GM20431 (cell line): ENCODE data around the gene LRRC10B.

ENCODE experiments used
- in situ Hi-C: fragments of 300-500 bp; cut with MseI, MboI; formaldehyde crosslinking; loops from one replicate; pipeline ENCODE4 v1.15.0; 2020; ENCODE audit warnings: low sequenced_read_pairs; ENCODE audit not compliant: unreplicated experiment

Gene LRRC10B

GRCh38 chr11:61507012-61507768, 1.4 kb upstream of the LRRC10B start:
- in situ Hi-C loops = no loop called here

- in situ Hi-C loops = no loop called here
Measured at GRCh38 chr11:61509043-61510029, 787 bp downstream of the LRRC10B start.

GRCh38 chr11:61510166-61510919, 1.8 kb downstream of the LRRC10B start:
- in situ Hi-C loops = no loop called here

- in situ Hi-C loops = no loop called here
Measured at GRCh38 chr11:61510974-61511373, 2.4 kb downstream of the LRRC10B start.

- in situ Hi-C loops = no loop called here
Measured at GRCh38 chr11:61511383-61511782, 2.8 kb downstream of the LRRC10B start.

GRCh38 chr11:61512435-61512834, 3.9 kb downstream of the LRRC10B start:
- in situ Hi-C loops = no loop called here

- in situ Hi-C loops = no loop called here
Measured at GRCh38 chr11:61513143-61513765, 4.7 kb downstream of the LRRC10B start.

GRCh38 chr11:61514050-61514917, 5.7 kb downstream of the LRRC10B start:
- in situ Hi-C loops = no loop called here

GRCh38 chr11:61515686-61516085, 7.1 kb downstream of the LRRC10B start:
- in situ Hi-C loops = no loop called here

GRCh38 chr11:61516191-61516590, 7.6 kb downstream of the LRRC10B start:
- in situ Hi-C loops = no loop called here

- in situ Hi-C loops = no loop called here
Measured at GRCh38 chr11:61516675-61517572, 8.4 kb downstream of the LRRC10B start.

GRCh38 chr11:61518032-61518795, 9.7 kb downstream of the LRRC10B start:
- in situ Hi-C loops = no loop called here

- in situ Hi-C loops = no loop called here
Measured at GRCh38 chr11:61522881-61523280, 14.3 kb downstream of the LRRC10B start.

- in situ Hi-C loops = no loop called here
Measured at GRCh38 chr11:61524446-61524845, 15.9 kb downstream of the LRRC10B start.

GRCh38 chr11:61524963-61525587, 16.5 kb downstream of the LRRC10B start:
- in situ Hi-C loops = no loop called here

GRCh38 chr11:61526229-61526628, 17.7 kb downstream of the LRRC10B start:
- in situ Hi-C loops = no loop called here
